GM18870 (cell line): ENCODE results near the gene IER2.

ENCODE experiments used
- ATAC-seq: cut with Tn5 transposase; IDR thresholded peaks from one replicate; pipeline ENCODE4 v1.9.1; 2021; ENCODE audit warnings: moderate library complexity; ENCODE audit not compliant: unreplicated experiment

IER2 gene

GRCh38 chr19:13118424-13119193 lies 31.6 kb upstream of the IER2 start:
- no peak for ATAC-seq

DNA sequence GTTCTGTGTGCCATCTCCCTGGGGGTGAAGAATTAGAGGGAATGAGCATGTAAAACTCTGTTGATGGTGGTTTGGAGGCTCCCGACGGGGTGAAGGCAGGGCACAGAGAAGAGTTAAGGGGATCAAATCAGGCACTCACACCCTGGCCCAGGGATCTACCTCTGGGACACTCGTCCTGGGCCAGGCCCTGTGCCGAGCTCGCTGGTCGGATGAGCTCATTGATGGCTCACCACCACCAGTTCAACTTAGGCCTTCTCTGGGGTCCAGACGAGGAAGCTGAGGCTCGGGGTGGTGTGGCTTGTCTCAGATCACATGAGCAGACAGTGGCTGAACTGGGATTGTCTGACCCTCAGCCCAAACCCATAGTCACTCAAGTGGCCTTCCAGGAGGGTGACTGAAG lies 30.6 kb upstream of the IER2 start:
- ATAC-seq, result no peak

DNA sequence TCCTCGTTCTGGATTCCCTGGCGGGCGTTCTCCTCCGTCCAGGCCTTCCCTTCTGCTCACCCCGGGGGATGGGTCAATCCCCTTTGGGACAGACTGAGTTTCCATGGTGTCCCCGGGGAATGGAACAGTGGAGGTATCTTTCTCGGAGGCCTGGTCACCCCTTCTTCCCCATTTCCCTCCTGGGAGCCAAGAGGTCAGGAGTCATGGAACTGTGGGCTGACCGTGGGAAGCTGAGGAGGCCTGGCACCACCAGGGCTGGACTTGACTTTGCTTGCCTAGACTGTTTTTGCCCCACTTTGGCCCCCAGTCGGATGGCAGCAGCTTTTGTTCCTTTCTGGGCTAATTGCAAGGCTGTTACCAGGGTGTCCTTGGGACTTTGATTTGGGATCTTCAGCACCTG lies 30.2 kb upstream of the IER2 start:
- ATAC-seq, result no peak

- no peak for ATAC-seq
These were observed 29.4 kb upstream of the IER2 start for GRCh38 chr19:13120817-13121216.

DNA sequence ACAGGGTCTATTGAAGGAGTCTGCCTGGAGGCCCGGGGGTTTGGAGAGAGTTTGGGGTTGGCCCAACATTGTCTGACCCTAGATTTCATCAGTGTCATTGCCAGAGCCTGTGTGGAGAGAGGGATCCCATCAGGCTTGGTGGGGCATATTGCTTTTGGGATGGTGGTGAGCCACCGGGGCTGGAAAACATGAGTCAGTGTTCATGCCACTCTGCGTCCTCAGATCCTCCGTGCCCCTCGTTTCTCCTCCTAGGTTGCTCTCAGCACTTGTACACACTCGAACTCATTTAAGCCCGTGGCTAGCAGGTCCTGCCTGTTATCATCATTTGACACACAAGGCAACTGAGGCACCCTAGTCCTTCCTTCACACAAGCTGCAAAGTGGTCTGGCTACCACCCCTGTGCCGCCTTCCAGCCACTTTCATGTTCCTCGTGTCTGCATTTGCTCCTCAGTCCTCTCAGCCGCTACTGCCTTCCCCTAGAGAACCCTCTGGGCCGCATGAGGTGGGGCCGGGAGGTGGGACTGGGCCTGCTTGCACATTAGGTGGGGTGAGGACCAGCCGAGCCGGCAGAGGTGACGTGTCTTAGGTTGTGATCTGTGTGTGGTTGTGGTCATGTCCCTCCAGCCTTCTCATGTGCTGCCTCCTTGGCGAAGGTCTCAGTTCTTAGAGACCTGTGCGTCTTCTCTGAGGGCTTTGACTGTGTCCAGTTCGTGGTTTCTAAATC lies 28.5 kb upstream of the IER2 start:
- ATAC-seq, result no peak

GRCh38 chr19:13122275-13122878 lies 27.8 kb upstream of the IER2 start:
- no peak for ATAC-seq

DNA sequence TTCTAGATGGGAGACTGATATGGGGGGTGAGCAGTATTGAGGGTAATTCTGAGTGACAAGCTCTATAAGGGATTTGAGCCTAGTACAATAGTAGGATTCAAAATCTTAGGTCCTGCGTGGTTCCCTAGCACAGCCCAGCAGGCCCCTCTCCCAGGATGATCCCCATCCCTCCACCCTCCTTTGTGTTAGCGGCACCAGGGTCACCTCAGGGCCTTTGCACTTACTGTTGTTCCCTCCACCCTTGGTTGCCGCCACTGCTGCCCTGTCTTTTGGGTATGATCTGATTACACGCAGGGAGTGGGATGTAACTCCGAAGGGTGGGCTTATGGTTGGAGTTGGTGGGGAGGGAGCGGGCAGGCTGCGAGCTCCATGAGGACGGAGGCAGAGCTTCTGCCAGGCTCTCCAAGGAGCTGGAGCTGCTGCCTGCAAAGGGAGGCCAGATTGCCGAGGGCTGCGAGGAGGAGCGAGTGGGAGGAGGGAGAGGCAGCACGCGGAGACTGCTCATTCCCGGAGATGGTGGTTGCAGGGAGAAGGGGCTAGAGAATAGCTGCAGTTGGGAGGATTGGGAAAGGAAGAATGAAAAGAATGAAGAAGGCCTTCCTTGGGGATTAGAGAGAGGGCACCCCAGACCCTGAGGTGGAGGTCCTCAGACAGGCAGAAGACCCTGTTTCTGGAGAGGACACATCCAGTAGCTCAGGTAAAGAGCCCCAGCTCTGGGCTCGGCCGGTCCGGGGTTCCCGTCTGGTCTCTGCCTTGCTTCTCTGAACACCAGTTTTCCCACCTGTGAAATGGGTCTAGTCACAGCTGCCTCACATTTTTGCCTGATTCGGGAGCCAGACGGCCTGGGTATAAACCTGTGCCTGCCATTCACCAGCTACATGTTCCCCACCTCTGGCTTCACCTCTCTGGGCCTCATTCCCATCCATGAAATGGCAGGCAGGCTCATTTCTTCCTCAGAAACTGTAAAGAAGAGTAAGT lies 26.9 kb upstream of the IER2 start:
- no peak for ATAC-seq

DNA sequence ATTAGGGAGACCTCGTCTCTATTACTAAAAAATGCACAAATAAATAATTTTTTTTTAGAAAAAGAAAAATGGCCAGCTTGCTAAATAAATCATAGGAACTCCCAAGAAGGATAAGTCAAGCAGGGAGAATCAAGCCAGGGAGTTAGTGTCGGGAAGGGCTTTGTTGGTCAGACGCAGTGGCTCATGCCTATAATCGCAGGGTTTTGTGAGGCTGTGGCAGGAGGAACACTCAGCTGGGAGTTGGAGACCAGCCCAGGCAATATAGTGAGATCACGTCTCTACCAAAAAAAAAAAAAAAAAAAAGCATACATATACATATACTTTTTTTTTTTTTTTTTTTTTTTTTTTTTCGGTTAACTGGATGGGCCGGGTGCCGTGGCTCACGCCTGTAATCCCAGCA lies 23.2 kb upstream of the IER2 start:
- no peak for ATAC-seq

- ATAC-seq, result no peak
These were observed 22.2 kb upstream of the IER2 start for GRCh38 chr19:13127811-13128575.

GRCh38 chr19:13128583-13128982 lies 21.6 kb upstream of the IER2 start:
- ATAC-seq, result no peak

GRCh38 chr19:13129384-13129783 lies 20.8 kb upstream of the IER2 start:
- no peak for ATAC-seq

GRCh38 chr19:13130886-13131490 lies 19.2 kb upstream of the IER2 start:
- no peak for ATAC-seq

- no peak for ATAC-seq
These were observed 17.6 kb upstream of the IER2 start for GRCh38 chr19:13132471-13133180.

DNA sequence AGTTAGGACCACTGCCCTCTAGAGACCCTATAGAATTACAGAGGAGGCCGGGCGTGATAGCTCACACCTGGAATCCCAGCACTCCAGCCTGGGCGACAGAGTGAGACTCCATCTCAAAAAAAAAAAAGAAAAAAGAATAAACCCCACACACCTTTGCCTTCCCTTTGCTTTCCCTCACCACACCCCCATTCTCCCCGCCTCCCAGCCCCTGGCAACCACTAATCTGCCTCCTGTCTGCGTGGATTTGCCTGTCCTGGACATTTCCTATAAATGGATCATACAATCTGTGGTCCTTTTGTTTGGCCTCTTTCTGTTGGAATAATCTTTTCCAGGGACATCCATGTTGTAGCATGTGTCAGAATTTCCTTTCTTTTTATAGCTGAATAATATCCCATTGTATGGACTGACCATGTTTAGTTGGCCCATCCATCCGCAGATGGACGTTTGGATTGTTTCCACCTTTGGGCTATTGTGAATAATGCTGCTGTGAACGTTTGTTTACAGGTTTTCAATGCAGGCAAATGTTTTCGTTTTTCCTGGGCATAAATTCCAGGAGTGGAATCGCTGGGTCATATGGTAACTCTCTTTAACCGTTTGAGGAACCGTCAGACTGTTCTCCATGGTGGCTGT lies 16.9 kb upstream of the IER2 start:
- ATAC-seq, result no peak

DNA sequence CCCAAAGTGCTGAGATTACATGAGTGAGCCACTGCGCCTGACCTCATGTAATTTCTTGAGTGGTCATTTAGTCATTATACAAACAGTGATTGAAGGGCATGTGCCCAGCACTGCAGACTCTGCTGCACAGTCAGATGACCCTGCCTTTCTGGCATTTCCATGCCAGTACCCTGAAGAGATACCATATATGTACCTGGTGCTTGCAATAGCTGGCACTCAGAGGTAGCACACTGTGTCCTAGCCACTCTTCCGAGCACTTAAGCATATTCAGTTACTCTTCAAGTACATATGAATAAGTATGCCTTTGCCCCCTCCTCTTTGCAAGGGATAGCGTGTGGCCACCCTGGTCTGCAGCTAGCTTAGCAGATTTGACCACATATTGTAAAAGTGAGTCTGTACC lies 15.6 kb upstream of the IER2 start:
- no peak for ATAC-seq

GRCh38 chr19:13135068-13136062 lies 14.8 kb upstream of the IER2 start:
- no peak for ATAC-seq

GRCh38 chr19:13137290-13137794 lies 12.9 kb upstream of the IER2 start:
- no peak for ATAC-seq
